Measurements from ENCODE around the gene SGCB. TPM values are rescaled to one million over a fixed set of nuclear protein-coding genes. Genes with fewer than 3 reads are reported as not detected.
"Not testable (repeated sequence)": the region's sequence is repeated elsewhere in the genome, so short reads cannot be mapped to it uniquely, and the experiment has no call there.

SGCB gene
- 21.3 and 37.6 TPM in 2 replicates for total RNA-seq

- DNase-seq (ENCODE audit: low read depth) = peak; percentile 30
- peak within 1 kb of the TSS; percentile 86 for H3K4me3 ChIP-seq (ENCODE audit: low read depth, low read length)
- TF ChIP-seq CTCF (IDR thresholded peaks at IDR 0.05; ENCODE audit: insufficient read depth, low read depth, low read length) = no peak
These were observed at the start of gene SGCB for GRCh38 chr4:52038103-52038912. Gene SGCB (minus strand): TSS chr4:52038299. CDS start chr4:52038259, 40 bp downstream.

GRCh38 chr4:52086425-52086824, 48.3 kb upstream of the SGCB start:
- H3K4me3 ChIP-seq (ENCODE audit: low read depth, low read length); DNase-seq (ENCODE audit: low read depth): not testable (repeated sequence)

- DNase-seq (ENCODE audit: low read depth) = no peak
- no peak overlapping the region for H3K4me3 ChIP-seq (ENCODE audit: low read depth, low read length)
- no peak for TF ChIP-seq CTCF (IDR thresholded peaks at IDR 0.05; ENCODE audit: insufficient read depth, low read depth, low read length)
These were observed 43.1 kb upstream of the SGCB start for GRCh38 chr4:52081216-52081615.

GRCh38 chr4:52079659-52080058, 41.6 kb upstream of the SGCB start:
- H3K4me3 ChIP-seq (ENCODE audit: low read depth, low read length) = no peak overlapping the region
- TF ChIP-seq CTCF (IDR thresholded peaks at IDR 0.05; ENCODE audit: insufficient read depth, low read depth, low read length) = no peak
- no peak for DNase-seq (ENCODE audit: low read depth)

- DNase-seq (ENCODE audit: low read depth) = peak; percentile 6
These were observed 38.6 kb upstream of the SGCB start for GRCh38 chr4:52076731-52077130.

GRCh38 chr4:52071791-52072546, 33.9 kb upstream of the SGCB start:
- DNase-seq (ENCODE audit: low read depth) = no peak
- no peak overlapping the region for H3K4me3 ChIP-seq (ENCODE audit: low read depth, low read length)
- no peak for TF ChIP-seq CTCF (IDR thresholded peaks at IDR 0.05; ENCODE audit: insufficient read depth, low read depth, low read length)

More at GRCh38 chr4:52076731-52077130, 38.6 kb upstream of the SGCB start:
- TF ChIP-seq CTCF (IDR thresholded peaks at IDR 0.05; ENCODE audit: insufficient read depth, low read depth, low read length) = no peak
- H3K4me3 ChIP-seq (ENCODE audit: low read depth, low read length) = no peak overlapping the region

GRCh38 chr4:52069571-52069970, 31.5 kb upstream of the SGCB start:
- H3K4me3 ChIP-seq (ENCODE audit: low read depth, low read length) = no peak overlapping the region
- peak; percentile 10 for DNase-seq (ENCODE audit: low read depth)
- no peak for TF ChIP-seq CTCF (IDR thresholded peaks at IDR 0.05; ENCODE audit: insufficient read depth, low read depth, low read length)
